C4-2B (cell line): Measurements from ENCODE around the gene SMYD5.

Experiments used
- H3K27ac ChIP-seq: fragments of 450-650 bp; 2 replicates; pipeline ENCODE4 v1.5.1; 2017
- ZFX ChIP-seq: fragments of 450-650 bp; IDR thresholded peaks from 2 replicates; pipeline ENCODE4 v1.6.1; 2017
- TF ChIP-seq, protein P1 (sequence below): fragments of 450-650 bp; conservative IDR thresholded peaks from 2 replicates; pipeline ENCODE4 v1.5.1; 2017; ENCODE audit warnings: mild to moderate bottlenecking

Gene SMYD5

DNA sequence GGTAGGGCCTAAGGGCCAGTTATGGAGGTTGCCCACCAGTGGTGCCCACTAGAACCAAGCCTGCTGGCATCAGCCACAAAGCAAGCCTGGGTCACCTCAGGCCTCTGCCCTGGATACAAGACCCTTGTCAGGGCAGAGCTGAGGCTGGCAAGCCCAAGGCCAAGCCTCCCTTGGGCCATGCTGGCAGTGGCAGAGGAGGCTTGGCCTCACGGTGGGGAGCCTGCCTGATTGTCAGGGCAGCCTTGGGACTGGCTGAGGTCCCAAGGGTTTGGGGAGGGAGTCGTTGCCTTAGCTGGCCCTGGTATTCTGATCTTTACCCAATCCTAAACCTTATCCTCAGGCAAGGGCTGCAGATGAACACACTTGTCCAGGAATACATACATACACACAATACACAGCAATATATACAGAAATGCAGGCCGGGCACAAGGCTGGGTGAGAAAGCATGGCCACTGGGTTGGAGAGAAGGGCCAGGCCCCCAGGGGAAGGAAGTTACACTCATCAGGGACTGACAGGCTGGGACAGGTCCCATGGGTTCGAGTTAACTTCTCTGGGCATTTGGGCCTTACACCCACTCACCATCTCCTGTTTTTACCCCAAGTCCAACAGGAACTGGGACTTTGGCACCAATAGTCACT lies 41.1 kb downstream of the SMYD5 start:
- TF ChIP-seq, protein P1, sequence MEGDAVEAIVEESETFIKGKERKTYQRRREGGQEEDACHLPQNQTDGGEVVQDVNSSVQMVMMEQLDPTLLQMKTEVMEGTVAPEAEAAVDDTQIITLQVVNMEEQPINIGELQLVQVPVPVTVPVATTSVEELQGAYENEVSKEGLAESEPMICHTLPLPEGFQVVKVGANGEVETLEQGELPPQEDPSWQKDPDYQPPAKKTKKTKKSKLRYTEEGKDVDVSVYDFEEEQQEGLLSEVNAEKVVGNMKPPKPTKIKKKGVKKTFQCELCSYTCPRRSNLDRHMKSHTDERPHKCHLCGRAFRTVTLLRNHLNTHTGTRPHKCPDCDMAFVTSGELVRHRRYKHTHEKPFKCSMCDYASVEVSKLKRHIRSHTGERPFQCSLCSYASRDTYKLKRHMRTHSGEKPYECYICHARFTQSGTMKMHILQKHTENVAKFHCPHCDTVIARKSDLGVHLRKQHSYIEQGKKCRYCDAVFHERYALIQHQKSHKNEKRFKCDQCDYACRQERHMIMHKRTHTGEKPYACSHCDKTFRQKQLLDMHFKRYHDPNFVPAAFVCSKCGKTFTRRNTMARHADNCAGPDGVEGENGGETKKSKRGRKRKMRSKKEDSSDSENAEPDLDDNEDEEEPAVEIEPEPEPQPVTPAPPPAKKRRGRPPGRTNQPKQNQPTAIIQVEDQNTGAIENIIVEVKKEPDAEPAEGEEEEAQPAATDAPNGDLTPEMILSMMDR: no peak
- no peak for TF ChIP-seq ZFX
- H3K27ac ChIP-seq: peak overlapping the region; percentile 38; the same call in 1 of the 2 replicates

- H3K27ac ChIP-seq: no peak overlapping the region
- TF ChIP-seq, protein P1: no peak
- TF ChIP-seq ZFX: no peak
Measured at GRCh38 chr2:73255907-73256617, 42.0 kb downstream of the SMYD5 start.

GRCh38 chr2:73256618-73256922 lies 42.5 kb downstream of the SMYD5 start:
- no peak for TF ChIP-seq ZFX
- TF ChIP-seq, protein P1: no peak
- H3K27ac ChIP-seq: no peak overlapping the region

- TF ChIP-seq, protein P1: no peak
- no peak for TF ChIP-seq ZFX
- no peak overlapping the region for H3K27ac ChIP-seq
Measured at GRCh38 chr2:73257021-73257420, 43.0 kb downstream of the SMYD5 start.

GRCh38 chr2:73257425-73258125 lies 43.5 kb downstream of the SMYD5 start:
- no peak overlapping the region for H3K27ac ChIP-seq
- TF ChIP-seq, protein P1: no peak
- no peak for TF ChIP-seq ZFX

DNA sequence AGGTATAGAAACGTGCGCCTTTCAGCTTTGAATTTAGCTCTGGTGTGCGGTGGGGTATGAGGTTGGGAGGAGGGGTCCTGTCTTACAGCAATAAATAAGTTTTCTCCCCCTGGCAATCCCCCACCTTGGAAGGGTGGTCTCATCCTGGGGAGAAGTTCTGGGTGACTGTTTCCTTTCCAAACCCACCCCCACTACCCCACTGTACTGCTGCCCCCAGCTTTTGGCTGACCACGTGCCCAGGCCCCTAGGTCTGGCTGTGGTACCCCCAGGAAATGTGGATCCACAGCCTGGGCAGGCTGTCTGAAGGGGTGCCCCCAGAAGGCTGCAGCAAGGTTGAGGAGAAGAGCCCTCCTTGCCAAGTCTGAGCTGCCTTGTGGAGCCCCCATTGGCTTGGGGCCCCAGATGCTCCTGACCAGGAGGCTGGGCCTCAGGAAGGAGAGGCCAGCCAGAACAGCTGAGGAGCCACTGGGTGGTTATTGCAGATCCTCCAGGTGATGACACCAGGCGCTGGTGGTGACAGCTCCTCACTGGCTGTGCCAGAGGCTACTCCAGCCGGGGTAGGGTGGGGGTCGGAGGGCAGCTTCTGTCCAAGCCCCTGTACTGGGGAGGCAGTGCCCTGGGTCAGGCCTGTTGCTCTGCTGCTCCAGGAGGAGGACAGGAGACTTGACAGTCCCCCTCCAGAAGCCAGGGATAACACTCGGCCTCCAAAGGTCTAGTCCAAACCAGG lies 44.3 kb downstream of the SMYD5 start:
- no peak overlapping the region for H3K27ac ChIP-seq
- TF ChIP-seq ZFX: no peak
- TF ChIP-seq, protein P1: no peak

DNA sequence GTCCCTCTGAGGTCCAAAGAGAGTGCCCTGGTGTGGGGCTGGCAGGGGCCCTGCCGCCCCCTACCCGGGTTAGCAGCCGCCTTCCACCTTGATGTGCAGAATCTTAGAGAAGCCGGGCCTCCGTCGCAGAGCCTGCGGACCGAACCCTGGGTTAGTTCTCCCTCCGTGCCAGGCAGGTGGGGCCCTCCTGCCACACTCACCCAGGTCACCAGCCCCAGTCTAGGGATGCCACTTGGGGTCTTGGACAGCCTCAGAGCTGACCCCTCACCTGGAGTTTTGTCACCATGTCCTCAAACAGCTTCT lies 44.8 kb downstream of the SMYD5 start:
- TF ChIP-seq ZFX: no peak
- TF ChIP-seq, protein P1: no peak
- no peak overlapping the region for H3K27ac ChIP-seq
